Type B pancreatic cell (in vitro differentiated cells): ENCODE data around the gene KRT85. TPM values are rescaled to one million over a fixed set of nuclear protein-coding genes. Genes with fewer than 3 reads are reported as not detected.

Source experiments
- DNase-seq: peaks from one replicate; pipeline ENCODE4 v3.0.0; 2021; ENCODE audit warnings: mixed read lengths; ENCODE audit not compliant: unreplicated experiment; ENCODE audit errors: extremely low spot score
- H3K27ac Mint-ChIP-seq: 2 replicates; pipeline ENCODE4 v1.8.0; 2021; ENCODE audit warnings: mild to moderate bottlenecking, mixed read lengths
- H3K27me3 Mint-ChIP-seq: 2 replicates; pipeline ENCODE4 v1.8.0; 2021; ENCODE audit warnings: mixed read lengths
- H3K36me3 Mint-ChIP-seq: 2 replicates; pipeline ENCODE4 v1.8.0; 2021; ENCODE audit warnings: mixed read lengths
- H3K4me1 Mint-ChIP-seq: one replicate; pipeline ENCODE4 v1.8.0; 2021; ENCODE audit warnings: mixed read lengths; ENCODE audit not compliant: unreplicated experiment
- H3K4me3 Mint-ChIP-seq: 2 replicates; pipeline ENCODE4 v1.8.0; 2021; ENCODE audit warnings: mild to moderate bottlenecking, mixed read lengths
- H3K9me3 Mint-ChIP-seq: 2 replicates; pipeline ENCODE4 v1.8.0; 2021; ENCODE audit warnings: mixed read lengths
- CTCF ChIP-seq: fragments of 200-600 bp; sonication (generic); conservative IDR thresholded peaks from 2 replicates; pipeline ENCODE4 v1.5.0; 2021; ENCODE audit warnings: antibody characterized with exemption, mild to moderate bottlenecking
- total RNA-seq: library from RNA; stranded (reverse); gene quantifications from 2 replicates; pipeline ENCODE4 v1.2.1, GENCODE V29; 2021; ENCODE audit warnings: low replicate concordance

KRT85 gene
- total RNA-seq, 1 donor from 2014 or later: not detected

GRCh38 chr12:52387859-52388258 lies 20.6 kb upstream of the KRT85 start:
- DNase-seq: no peak
- peaks cover 4% of the 10 kb centered on the region for H3K4me1 Mint-ChIP-seq
- H3K27ac Mint-ChIP-seq: no peak overlapping the region
- TF ChIP-seq CTCF: no peak
- no peaks in the 10 kb centered on the region for H3K9me3 Mint-ChIP-seq
- no peak overlapping the region for H3K4me3 Mint-ChIP-seq
- H3K36me3 Mint-ChIP-seq: no peaks in the 10 kb centered on the region
- peaks cover 10% of the 10 kb centered on the region for H3K27me3 Mint-ChIP-seq

- Mint-ChIP-seq H3K4me3 (no peak within 1 kb of the TSS), H3K4me1 (peaks cover 4% of the 10 kb centered on the region), H3K27me3 (peaks cover 11% of the 10 kb centered on the region), H3K27ac (no peak within 1 kb of the TSS), H3K9me3 (no peaks in the 10 kb centered on the region), H3K36me3 (no peaks in the 10 kb centered on the region)
- no peak for DNase-seq
- no peak for TF ChIP-seq CTCF
These were observed 18.0 kb upstream of the KRT85 start, which contains the start of gene KRT84 for GRCh38 chr12:52385226-52385702. Gene KRT84 (minus strand): TSS chr12:52385652. CDS start chr12:52385585, 67 bp downstream.

DNA sequence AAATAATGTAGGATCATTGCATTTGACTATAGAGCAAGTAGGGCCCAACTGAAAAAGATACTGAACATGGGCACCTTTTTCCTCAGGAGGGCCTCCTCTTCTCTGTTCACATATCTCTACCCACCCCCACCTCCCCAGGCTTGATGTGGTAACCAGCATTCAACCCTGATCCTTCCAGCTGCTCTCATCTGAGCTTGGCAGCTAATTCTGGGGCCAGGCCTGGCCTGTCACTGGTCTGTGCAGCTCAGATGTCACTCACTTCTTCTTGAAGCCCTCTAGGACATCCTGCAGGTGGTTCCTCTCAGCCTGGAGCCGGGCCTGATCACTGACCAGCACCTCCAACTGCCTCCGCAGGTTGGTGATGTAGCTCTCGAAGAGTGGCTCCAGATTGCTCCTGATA lies 16.1 kb upstream of the KRT85 start:
- no peak for TF ChIP-seq CTCF
- Mint-ChIP-seq H3K4me3 (no peak overlapping the region), H3K9me3 (no peaks in the 10 kb centered on the region), H3K27me3 (peaks cover 16% of the 10 kb centered on the region), H3K4me1 (no peaks in the 10 kb centered on the region), H3K36me3 (no peaks in the 10 kb centered on the region), H3K27ac (no peak overlapping the region)
- no peak for DNase-seq

DNA sequence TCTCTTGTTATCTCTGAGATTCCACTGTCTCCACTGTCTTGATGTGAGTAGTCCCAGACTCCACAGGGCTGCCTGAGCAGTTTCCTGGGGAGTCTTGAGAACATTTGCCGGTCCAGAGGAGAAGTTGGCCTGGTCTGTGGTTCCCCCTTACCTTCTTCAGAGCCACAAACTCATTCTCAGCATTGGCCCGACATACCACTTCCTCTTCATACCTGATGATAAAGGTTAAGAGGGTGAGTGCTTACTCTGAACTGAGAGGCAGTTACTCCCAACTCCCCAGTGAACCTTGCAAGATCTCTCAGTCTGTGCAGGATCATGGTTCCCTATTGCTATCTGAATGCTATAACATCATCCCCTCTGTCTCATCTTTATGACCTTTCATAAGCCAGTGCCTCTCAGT lies 15.6 kb upstream of the KRT85 start:
- no peaks in the 10 kb centered on the region for H3K9me3 Mint-ChIP-seq
- peaks cover 16% of the 10 kb centered on the region for H3K27me3 Mint-ChIP-seq
- H3K36me3 Mint-ChIP-seq: no peaks in the 10 kb centered on the region
- TF ChIP-seq CTCF: no peak
- H3K4me3 Mint-ChIP-seq: no peak overlapping the region
- H3K27ac Mint-ChIP-seq: no peak overlapping the region
- no peak for DNase-seq
- H3K4me1 Mint-ChIP-seq: no peaks in the 10 kb centered on the region

- DNase-seq: no peak
- no peaks in the 10 kb centered on the region for H3K4me1 Mint-ChIP-seq
- no peak overlapping the region for H3K4me3 Mint-ChIP-seq
- H3K36me3 Mint-ChIP-seq: no peaks in the 10 kb centered on the region
- TF ChIP-seq CTCF: no peak
- no peaks in the 10 kb centered on the region for H3K9me3 Mint-ChIP-seq
- peaks cover 24% of the 10 kb centered on the region for H3K27me3 Mint-ChIP-seq
- no peak overlapping the region for H3K27ac Mint-ChIP-seq
These were observed 13.9 kb upstream of the KRT85 start for GRCh38 chr12:52381206-52381605.

- TF ChIP-seq CTCF: peak; percentile 63
- Mint-ChIP-seq H3K36me3 (no peaks in the 10 kb centered on the region), H3K9me3 (no peaks in the 10 kb centered on the region), H3K27ac (no peak overlapping the region), H3K4me1 (no peaks in the 10 kb centered on the region), H3K27me3 (peaks cover 24% of the 10 kb centered on the region), H3K4me3 (no peak overlapping the region)
- no peak for DNase-seq
These were observed 13.0 kb upstream of the KRT85 start for GRCh38 chr12:52380271-52380694.
